ENCODE data around the gene PROB1.
A peak's percentile ranks its signal among the peaks of the same experiment; 100 is the strongest.
"Not testable (repeated sequence)": the region's sequence is repeated elsewhere in the genome, so short reads cannot be mapped to it uniquely, and the experiment has no call there.

PROB1 gene

DNA sequence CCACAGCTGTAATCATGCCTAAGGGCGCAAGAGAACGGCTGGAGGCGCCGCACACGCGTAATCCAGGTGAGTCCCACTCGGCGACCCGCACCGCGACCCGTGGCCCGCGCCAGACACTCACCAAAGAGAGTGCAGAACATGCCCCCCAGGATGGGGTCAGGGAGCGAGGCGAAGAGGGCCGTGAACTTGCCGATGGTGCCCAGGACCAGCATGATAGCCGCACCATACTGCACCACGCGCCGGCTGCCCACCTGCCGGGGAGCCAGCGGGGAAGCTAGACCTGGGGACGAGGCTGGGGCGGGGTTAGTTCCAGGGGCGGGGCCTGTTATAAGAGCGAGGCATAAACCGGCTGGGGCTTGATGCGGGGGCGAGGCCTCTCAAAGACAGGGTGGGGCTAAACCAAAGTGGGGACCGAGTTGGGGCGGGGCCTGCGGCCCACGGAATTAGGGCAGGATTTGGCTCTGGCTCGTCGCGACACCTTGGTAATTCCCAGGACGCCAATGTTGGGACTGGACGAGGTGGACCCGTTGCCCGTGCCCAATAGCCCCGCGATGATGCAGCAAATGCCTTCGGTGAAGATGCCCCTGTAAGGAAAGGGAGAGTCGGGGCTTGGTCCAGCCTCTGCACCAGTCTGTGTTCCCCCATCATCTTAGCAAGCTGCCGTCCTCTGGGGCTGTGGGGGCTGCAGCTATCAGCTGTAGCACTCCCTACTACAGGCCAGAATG is 16.6 kb downstream of the PROB1 start:
- no peak for DNase-seq (ENCODE audit: low read depth, low spot score)

DNA sequence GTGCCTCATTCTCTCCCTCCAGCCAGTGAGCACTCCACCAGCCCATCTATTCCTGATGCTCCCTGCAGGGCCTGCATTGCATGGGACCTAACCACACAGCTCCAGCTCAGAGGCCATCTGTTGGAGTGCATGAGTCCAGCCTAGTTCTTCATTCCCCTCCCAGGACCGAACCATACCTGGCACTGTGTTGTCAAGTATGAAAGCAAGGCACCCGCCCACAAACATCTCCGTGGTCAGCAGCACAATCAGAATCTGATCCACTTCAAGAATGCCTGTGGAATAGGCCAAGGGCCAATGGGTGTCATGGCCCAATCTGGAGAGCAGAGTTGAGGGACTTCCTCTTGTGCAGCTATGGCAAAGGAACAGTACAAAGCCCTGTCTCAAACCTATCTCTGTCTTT is 17.7 kb downstream of the PROB1 start:
- no peak for DNase-seq (ENCODE audit: low read depth, low spot score)

DNA sequence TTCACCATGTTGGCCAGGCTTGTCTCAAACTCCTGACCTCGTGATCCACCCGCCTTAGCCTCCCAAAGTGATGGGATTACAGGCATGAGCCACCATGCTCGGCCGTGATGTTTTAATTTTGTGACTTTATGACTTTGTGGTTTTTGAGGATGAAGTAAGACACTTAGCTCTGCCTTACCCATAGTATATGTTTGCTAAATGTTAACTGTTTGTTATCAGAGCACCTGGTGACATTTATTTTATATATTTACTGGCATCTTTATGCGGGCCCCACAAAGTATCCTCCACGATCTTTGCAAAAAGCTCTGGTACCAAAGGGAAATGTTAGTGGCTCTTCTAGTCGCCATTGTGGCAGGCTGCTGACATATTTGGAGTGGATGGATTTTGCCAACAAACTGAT is 18.5 kb downstream of the PROB1 start:
- no peak for DNase-seq (ENCODE audit: low read depth, low spot score)

DNA sequence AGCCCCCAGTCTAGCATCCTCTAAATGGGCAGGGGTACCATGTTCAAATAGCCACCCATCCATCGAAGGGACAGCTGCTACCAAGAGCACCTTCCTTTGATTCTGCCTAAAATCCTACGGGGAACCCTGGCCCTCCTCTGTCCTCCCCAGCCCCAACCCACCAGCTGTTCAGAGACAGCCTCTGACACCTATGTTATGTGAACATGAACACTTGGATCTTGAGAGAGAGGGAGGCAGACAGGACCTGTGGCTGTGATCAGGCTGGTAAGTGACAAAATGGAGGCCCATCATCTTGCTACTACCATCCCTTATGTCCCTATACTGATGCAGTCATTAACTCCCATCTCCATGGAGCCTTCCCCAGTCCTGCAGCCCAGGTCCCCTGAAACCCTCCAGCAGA is 20.0 kb downstream of the PROB1 start:
- no peak for DNase-seq (ENCODE audit: low read depth, low spot score)

DNA sequence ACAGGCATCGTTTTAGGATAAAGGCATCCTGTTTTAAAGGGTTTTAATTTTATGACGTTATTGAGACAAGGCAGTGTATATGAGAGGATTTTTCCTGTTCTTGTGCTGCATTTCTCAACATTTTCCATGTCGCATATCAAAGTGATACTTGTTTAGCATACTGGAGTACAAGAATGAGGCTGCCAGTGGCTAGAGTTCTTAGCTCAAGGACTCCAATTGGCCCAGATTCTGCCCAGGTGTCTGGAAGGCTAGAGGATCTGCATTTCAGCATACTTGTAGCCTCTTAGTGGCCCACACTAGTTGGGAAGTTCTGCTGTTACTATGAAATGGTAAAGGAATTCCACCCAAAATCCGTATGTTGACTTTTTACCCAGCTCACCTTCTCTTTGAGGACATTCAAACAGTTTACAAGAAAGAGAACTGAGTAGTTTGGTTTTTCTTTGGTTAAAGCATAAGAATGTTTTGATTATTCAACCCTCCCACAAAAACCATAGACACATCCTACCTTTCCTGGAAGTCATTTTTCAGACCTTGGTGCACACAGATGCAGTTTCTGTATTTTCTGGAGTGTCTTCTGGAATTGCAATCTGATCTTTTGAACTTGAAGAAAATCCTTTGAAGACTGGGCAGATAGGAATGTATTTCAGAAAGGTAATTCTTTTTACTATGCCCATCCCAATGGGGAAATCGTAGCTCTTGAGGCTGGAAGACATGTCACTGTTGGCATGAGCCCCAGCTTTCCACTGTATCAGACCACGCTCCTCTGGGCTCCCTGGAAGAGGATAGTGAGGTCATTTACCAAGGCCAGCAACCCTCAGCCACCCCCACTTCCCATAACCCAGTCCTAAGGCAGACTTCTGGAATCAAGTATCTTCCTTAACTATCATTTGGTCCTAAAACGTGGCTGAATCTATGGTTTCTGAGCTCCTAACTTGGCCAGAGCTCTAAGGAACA is 23.1 kb downstream of the PROB1 start:
- no peak for DNase-seq (ENCODE audit: low read depth, low spot score)

DNA sequence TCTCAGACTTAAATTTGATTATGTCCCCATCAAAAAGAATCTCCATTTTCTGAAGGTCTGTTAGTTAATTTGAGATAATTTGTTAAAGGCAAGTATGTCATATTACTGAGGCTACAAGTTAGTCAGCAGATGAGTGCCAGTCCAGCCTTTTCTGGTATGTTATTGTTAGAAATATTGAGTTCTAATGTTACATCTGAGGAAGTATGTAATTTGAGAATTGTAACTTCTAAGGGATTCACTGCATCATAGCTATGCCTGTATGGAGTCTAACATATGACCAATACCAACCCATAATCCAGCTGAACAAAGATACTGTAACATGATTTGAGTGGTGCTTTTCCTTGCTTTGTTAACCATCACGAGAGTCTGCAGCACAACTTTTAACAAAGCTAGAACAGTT is 25.7 kb downstream of the PROB1 start:
- peak; percentile 68 for DNase-seq (ENCODE audit: low read depth, low spot score)

DNA sequence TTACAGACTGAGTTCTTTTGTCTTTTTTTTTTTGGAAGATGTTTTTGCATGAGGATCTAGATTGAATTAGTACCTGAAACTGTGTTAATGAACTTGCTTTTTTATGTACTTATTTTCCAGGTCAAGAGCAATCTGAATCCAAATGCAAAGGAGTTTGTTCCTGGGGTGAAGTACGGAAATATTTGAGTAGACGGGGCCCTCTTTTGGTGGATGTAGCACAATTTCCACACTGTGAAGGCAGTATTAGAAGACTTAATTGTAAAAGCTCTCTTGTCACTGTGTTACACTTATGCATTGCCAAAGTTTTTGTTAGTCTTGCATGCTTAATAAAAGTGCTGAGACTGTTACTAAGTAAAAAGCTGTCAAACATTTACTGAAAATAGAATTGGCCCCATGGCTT is 26.3 kb downstream of the PROB1 start:
- no peak for DNase-seq (ENCODE audit: low read depth, low spot score)

DNA sequence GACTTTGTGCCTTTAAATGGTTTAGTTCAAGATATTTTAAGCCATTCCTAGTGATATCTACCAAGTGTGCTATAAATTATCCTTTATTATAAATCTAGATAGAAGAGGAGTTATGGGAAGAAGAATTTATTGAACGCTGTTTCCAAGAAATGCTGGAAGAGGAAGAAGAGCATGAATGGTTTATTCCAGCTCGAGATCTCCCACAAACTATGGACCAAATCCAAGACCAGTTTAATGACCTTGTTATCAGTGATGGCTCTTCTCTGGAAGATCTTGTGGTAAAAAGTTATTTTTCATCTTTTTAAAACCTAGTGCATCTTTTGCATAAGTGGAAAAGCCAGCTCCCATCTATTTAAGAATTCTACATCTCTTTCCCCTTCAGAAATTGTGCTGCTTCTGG is 30.4 kb downstream of the PROB1 start:
- no peak for DNase-seq (ENCODE audit: low read depth, low spot score)

DNA sequence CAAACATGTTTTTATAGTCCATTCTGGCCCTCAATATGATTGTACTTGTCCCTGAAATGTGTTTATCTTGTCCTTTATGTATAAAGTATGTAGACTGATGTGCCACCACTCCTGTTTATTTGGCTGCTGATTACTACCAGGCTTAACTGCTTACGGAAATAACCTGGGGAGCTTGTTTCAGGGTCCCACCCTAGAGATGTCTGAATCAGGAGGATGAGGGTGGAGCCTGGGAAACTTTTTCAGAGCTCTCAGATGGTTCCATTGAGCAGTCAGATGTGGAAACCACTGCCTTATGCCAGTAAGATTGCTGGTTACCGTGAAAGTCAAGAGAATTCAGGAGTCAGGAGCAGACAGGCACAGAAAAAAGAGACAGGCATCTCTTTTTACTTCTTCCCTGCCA is 31.0 kb downstream of the PROB1 start:
- no peak for DNase-seq (ENCODE audit: low read depth, low spot score)

DNA sequence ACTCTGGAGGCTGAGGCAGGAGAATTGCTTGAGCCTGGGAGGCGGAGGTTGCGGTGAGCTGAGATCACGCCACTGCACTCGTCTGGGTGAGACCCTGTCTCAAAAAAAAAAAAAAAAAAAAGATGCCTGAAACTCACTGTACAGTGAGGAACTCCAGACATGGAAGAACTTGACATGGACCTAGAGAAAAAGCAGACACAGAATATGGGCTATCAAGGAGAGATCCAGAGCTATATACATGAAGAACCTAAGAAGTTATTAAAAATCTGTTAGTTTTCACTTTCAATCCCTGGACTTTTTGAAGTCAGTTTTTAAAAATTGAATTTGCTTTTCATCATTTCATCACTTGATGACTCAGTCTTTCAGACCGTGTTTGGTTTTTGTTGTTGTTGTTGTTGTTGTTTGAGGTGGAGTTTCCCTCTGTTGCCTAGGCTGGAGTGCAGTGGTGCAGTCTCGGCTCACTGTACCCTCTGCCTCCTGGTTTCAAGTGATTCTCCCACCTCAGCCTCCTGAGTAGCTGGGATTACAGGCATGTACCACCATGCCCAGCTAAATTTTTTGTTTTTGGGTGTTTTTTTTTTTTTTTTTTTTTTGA is 33.0 kb downstream of the PROB1 start:
- DNase-seq (ENCODE audit: low read depth, low spot score), result no peak

DNA sequence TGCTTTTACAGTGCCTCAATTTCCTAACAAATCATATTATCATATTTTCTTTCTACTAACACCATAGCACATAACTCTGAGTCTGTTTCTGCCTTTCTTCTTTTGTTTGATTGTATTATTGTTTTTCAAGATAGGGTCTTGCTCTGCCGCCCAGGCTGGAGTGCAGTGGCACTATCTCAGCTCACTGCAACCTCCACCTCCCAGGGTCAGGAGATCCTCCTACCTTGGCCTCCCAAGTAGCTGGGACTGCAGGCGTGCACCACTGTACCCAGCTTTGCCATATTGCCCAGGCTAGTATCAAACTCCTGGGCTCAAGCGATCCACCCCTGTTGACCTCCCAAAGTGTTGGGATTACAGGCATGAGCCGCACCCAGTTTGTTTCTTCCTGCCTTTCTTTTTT is 34.5 kb downstream of the PROB1 start:
- DNase-seq (ENCODE audit: low read depth, low spot score), result no peak

DNA sequence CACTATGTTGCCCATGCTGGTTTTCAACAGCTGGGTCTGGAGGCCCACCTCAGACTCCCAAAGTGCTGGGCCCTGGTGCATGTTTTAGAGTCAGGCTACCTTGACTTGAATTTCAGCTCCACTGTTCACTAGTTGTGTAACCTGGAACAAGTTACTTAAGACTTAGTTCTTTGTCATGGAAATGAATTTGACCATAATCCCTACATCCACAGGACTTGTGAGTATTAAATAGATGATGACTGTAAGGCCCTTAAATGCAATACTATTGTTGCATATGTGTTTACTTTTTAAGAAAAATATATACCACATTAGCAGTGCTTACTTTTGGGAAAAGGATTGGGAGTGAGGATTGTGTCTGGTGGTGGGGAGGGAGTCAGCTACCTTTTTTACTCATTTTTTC is 36.8 kb downstream of the PROB1 start:
- DNase-seq (ENCODE audit: low read depth, low spot score), result no peak

DNA sequence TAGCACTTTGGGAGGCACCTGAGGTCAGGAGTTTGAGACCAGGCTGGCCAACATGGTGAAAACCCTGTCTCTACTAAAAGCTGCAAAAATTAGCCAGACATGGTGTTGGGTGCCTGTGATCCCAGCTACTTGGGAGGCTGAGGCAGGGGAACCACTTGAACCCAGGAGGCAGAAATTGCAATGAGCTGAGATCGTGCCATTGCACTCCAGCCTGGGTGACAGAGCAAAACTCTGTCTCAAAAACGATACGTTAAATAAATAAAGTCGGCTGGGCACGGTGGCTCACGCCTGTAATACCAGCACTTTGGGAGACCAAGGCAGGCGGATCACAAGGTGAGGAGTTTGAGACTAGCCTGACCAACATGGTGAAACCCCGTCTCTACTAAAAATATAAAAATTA is 39.0 kb downstream of the PROB1 start:
- not testable (repeated sequence) for DNase-seq (ENCODE audit: low read depth, low spot score)

DNA sequence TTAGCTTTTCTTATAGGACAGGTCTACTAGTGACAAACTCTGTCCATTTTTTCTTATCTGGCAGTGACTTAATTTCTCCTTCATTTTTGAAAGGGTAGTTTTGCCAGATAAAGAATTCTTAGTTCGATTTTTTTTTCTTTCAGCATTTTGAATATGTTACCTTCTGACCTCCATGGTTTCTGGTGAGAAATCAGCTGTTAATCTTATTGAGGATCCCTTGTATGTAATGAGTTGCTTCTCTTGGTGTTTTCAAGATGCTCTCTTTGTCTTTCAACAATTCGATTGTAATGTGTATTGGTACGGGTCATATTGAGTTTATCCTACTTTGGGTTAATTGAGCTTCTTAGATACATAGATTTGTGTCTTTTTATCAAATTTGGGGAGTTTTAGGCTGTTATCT is 40.7 kb downstream of the PROB1 start:
- no peak for DNase-seq (ENCODE audit: low read depth, low spot score)

DNA sequence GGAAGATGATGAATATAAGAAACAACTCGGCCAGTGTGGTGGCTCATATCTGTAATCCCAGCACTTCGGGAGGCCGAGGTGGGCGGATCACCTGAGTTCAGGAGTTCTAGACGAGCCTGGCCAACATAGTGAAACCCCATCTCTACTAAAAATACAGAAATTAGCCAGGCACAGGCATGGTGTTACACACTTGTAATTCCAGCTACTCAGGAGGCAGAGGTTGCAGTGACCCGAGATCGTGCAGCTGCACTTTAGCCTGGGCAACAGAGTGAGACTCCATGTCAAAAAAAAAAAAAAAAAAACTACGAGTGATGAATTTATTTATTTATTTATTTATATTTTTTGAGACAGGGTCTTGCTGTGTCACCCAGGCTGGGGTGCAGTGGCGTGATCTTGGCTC is 47.0 kb downstream of the PROB1 start:
- not testable (repeated sequence) for DNase-seq (ENCODE audit: low read depth, low spot score)

DNA sequence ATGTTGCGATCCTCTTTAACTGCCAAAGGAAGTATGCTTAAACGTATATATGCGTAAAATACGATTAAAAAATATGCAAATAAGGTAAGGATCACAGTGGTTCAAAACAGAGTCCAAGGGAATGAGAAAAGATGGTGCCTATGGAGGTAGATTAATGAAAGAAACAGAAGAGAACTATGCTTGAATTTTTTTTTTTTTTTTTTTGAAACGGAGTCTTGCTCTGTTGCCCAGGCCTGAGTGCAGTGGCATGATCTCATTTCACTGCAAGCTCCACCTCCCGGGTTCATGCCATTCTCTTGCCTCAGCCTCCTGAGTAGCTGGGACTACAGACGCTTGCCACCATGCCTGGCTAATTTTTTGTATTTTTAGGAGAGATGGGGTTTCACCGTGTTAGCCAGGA is 49.5 kb downstream of the PROB1 start:
- DNase-seq (ENCODE audit: low read depth, low spot score), result not testable (repeated sequence)

DNA sequence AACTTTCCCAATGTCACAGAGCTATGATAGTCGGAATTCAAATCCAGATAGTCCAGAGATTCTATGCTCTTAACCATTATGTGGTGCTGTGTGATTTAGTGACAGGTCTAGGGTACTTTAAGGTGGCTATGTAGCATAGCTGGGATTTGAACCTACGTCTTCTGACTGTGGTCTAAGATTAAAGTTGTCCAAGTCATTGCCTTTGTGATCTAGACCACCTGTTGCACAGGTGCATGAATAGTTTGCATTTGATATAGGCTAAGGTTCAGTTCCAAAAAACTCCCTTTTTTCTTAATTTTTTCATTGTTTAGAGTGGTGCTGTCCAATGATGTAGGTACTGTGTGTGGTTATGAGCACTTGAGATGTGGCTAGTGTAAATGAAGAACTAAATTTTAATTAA is 50.7 kb downstream of the PROB1 start:
- no peak for DNase-seq (ENCODE audit: low read depth, low spot score)

DNA sequence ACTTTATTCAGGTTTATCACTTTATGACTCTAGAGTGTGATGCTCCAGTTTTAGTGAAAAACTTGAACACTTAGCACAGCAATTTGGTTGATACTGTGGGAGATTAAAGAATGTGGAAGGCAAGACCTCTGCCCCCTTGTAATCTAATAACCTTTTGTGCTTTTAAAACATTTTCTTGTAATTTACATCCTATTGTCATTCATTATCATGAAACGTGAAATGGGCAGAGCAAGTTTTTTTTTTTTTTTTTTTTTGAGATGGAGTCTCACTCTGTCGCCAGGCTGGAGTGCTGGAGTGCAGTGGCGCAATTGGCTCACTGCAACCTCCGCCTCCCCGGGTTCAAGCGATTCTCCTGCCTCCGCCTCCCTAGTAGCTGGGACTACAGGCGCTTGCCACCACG is 51.4 kb downstream of the PROB1 start:
- no peak for DNase-seq (ENCODE audit: low read depth, low spot score)

DNA sequence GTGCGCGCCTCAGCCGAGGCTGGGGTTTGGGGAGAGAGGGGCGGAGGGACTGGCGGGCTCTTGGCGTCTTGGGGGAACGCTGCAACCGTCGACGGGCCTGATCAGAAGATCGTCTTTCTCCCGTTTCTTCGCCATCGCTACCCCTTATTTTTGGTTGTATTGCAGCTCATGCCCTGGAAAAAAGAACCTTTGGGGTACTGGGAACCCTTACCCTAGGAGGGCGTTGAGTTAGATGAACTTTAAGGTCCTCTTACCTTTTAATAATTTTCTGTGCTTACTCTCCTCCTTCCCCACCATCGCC is 52.5 kb downstream of the PROB1 start:
- no peak for DNase-seq (ENCODE audit: low read depth, low spot score)

DNA sequence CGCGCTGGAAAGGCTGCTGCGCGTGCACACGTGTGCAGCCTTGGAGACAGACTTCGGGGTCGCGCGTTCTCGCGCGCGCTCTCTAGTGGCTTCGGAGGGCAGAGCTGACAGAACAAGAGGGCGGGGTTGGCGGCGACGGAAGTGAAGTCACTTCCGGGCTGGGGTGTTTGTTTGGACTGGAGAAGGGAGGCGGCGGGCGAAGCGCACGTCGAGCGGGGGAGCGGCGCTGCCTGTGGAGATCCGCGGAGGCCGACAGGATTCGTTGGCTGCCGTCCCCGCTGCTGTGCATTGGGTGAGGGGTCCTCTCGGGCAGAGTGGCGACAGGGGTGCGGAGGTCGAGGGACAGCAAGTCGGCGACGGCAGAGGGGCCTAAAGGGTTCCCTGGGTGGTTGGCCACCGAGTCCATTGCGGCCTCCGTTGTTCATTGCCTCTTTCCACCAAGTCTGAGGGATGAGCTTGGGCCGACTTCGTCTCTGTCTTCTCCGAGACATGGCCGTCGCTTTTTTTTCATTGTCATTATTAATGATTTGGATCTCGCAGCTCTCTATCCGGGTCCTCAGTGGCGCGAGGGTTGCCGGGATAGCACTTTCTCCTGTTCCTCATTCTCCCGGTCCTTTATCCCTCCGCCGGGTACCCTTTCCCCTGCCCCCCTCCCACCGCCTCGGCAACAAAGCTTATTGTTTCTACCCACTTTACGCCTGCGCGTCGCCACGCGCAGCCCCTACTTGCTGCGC is 53.0 kb downstream of the PROB1 start, which contains the start of gene PAIP2:
Gene PAIP2 (plus strand): TSS at position 166 of the 734 bp plus-strand sequence. CDS start 21,931 bp downstream, outside the sequence.
- DNase-seq (ENCODE audit: low read depth, low spot score), result peak; percentile 91

DNA sequence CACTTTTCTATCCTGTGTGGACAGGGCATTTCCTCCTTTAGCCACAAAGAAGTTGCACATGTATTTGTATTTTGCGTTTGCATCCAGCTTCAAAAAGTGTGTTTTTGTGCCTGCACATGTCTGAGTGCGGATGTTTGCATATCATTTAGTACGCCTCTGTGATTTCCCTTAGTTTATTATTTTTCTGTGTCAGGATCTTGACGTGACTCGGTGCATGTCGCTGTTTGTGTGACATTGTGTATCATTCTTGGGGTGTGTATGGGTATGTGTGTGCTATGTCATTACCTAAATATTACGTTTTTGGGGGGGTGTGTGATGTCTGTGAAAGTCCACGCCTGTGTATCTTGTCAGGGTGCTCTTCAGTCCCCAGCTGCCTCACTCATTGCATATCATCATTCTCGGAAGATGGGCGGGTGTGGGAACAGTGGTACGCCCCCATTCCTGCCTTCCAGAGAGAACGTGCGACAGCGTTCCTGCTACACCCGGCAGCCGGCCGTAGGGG is 53.7 kb downstream of the PROB1 start:
- DNase-seq (ENCODE audit: low read depth, low spot score), result no peak

Measured in brain pericyte (primary cell).